Measurements from ENCODE around the gene NRIP1. TPM values are rescaled to one million over a fixed set of nuclear protein-coding genes. Genes with fewer than 3 reads are reported as not detected.

The NRIP1 gene
- total and polyA plus RNA-seq, 9 of the 15 experiments (the other 6 are each of a cell fraction or from before 2014, with no cell fraction given), result 4.3 to 42.8 (median 19.6) TPM

DNA sequence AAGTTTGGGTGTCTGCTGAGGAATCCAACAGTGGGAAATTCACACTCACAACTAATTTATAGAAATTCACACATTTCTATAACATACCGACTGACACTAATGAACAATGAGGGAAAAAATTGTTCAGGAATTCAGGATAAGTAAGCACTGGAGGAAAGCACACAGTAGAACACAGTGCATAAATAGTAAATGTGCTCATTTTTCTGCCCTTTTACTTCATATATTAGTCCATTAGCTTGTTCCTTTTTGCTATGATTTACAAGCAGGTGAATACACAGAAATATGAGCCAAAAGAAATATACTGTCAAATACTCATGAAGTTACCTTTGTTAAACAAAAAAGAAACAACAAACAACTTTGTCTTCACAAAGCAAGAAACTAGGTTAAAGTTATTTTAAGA lies 11.3 kb downstream of the NRIP1 start:
- intact Hi-C loops (cut with micrococcal nuclease), result no loop called here
- no peak for DNase-seq (ENCODE audit: extremely low read depth in 1 of 4, low spot score in 3 of 4)
- Histone ChIP-seq H3K4me3 (no peak overlapping the region), H2AFZ (ENCODE audit: low read depth, low read length) (no peak overlapping the region), H3K79me2 (ENCODE audit: control insufficient read depth, insufficient read depth, low read length) (peaks cover 100% of the 10 kb centered on the region), H3K4me1 (replicated peaks in 1 of 2; ENCODE audit: control insufficient read depth in 2 of 2, insufficient read depth in 2 of 2, low read length in 2 of 2) (peaks cover 3 to 20% of the 10 kb centered on the region in 2 experiments; a peak in 3 of 5 replicates), H3K9ac (ENCODE audit: insufficient read depth in 1 of 2, low read depth in 2 of 2, low read length in 2 of 2) (no peak overlapping the region), H3K27me3 (ENCODE audit: control insufficient read depth in 2 of 2, insufficient read depth in 2 of 2, low read length in 2 of 2) (no peaks in the 10 kb centered on the region), H3K9me1 (ENCODE audit: control insufficient read depth, insufficient read depth, low read length) (no peaks in the 10 kb centered on the region), H3K9me3 (replicated peaks; ENCODE audit: control insufficient read depth, insufficient read depth, low read depth, low read length) (no peaks in the 10 kb centered on the region; the same call in 1 of the 2 replicates), H4K20me1 (replicated peaks; ENCODE audit: control insufficient read depth, insufficient read depth, low read length) (no peaks in the 10 kb centered on the region), H3K4me2 (ENCODE audit: insufficient read depth, low read length) (no peak overlapping the region), H3K27ac (ENCODE audit: extremely low read depth, low read depth, low read length) (no peak overlapping the region), H3K36me3 (ENCODE audit: control insufficient read depth, insufficient read depth, low read length) (no peaks in the 10 kb centered on the region)
- no peak for TF ChIP-seq HSF4 (CRISPR knock-in tag; IDR thresholded peaks at IDR 0.05; ENCODE audit: borderline replicate concordance)
- TF ChIP-seq PCBP1 (IDR thresholded peaks at IDR 0.05; ENCODE audit: low read depth, low read length, poor library complexity, severe bottlenecking), result no peak
- TF ChIP-seq MNT (conservative IDR thresholded peaks at IDR 0.05), result no peak
- no peak for TF ChIP-seq TRIM28 (IDR thresholded peaks at IDR 0.05)
- no peak for TF ChIP-seq HES1 (IDR thresholded peaks at IDR 0.05; ENCODE audit: low read depth)
- no peak for FAIRE-seq
- ChIA-PET POLR2A (interaction anchor here (0.7 kb wide), 1 partner anchor 12 kb away, joined by 3 read pairs; the partner anchor contains the start of gene NRIP1), CTCF (ENCODE audit: low intra/inter-chr PET ratio) (no interaction called here)
- WGBS (ENCODE audit: insufficient coverage, low coverage, missing lambda C conversion rate), result 50% methylated on average over 1 of the region's 1 CpG
- in situ Hi-C loops (cut with MboI), result no loop called here
- BruUV-seq (replicated peaks), result no TSS peak
- ATAC-seq, result no peak

All from K562 (cell line).